GM10248 (cell line): ENCODE data around the gene SOX13.

Experiments
- CTCF ChIA-PET: fragments of 300-600 bp; sonication (Branson Sonifier 250); formaldehyde crosslinking; extraction: SDS; loops from one replicate; lab custom pipeline; 2021; ENCODE audit warnings: antibody characterized with exemption; lab: Yijun Ruan, JAX
- POLR2A ChIA-PET: fragments of 350-650 bp; sonication (Branson Sonifier 250); formaldehyde crosslinking; extraction: SDS; loops from one replicate; lab custom pipeline; 2020; ENCODE audit warnings: antibody characterized with exemption; lab: Yijun Ruan, JAX
- DNase-seq: peaks from one replicate; pipeline ENCODE4 v3.0.0; 2012; ENCODE audit errors: extremely low spot score
- TF ChIP-seq, protein P1 (sequence below): IDR thresholded peaks from 2 replicates; pipeline ENCODE4 v1.5.1; 2012; ENCODE audit warnings: mild to moderate bottlenecking, low read depth; ENCODE audit errors: extremely low read depth, missing control alignments, control extremely low read depth

SOX13 gene

DNA sequence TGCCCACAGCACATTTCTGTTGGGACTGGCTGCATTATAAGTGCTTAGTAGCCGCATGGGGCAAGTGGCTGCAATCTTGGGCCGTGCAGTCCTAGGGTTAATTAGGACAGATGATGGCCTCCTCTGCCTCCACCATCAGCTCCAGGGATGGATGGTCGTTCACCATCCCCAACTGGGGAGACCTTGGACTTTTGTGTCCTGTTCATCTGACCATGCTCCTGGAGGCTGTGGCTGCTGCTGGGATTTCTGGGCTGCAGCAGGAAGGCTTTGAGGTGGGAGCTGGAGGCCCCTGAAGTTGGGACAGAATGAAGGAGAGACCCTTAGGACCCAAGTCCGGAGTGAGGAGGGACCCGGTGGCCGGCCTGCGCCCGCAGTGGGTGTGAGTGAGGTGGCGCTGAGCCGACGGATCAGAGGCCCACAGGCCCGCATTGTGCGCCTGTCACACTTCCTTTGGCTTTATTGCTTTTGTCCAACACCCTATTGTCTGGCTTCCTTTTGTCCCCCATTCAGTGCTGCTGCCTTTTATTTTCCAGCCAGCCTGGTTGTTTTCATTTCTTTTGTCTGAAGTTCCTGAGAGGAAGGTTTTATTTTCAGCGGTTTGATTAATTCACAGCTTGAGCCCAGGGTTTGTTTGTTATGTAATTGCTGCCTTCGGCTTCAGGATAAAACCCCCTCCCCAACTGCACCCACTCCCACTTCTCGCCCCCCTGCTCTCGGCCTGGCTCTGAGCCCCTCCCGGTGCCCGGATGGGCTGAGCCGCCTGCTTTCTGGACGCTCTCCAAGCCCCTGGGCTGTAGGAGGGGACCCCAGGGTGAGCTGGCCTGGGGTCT lies 35.6 kb downstream of the SOX13 start:
- ChIA-PET CTCF (interaction anchor here (2.3 kb wide), 1 partner anchor 20 kb away, joined by 15 read pairs; no protein-coding TSS in a partner anchor), POLR2A (no interaction called here)
- TF ChIP-seq, protein P1, sequence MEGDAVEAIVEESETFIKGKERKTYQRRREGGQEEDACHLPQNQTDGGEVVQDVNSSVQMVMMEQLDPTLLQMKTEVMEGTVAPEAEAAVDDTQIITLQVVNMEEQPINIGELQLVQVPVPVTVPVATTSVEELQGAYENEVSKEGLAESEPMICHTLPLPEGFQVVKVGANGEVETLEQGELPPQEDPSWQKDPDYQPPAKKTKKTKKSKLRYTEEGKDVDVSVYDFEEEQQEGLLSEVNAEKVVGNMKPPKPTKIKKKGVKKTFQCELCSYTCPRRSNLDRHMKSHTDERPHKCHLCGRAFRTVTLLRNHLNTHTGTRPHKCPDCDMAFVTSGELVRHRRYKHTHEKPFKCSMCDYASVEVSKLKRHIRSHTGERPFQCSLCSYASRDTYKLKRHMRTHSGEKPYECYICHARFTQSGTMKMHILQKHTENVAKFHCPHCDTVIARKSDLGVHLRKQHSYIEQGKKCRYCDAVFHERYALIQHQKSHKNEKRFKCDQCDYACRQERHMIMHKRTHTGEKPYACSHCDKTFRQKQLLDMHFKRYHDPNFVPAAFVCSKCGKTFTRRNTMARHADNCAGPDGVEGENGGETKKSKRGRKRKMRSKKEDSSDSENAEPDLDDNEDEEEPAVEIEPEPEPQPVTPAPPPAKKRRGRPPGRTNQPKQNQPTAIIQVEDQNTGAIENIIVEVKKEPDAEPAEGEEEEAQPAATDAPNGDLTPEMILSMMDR = no peak
- no peak for DNase-seq

DNA sequence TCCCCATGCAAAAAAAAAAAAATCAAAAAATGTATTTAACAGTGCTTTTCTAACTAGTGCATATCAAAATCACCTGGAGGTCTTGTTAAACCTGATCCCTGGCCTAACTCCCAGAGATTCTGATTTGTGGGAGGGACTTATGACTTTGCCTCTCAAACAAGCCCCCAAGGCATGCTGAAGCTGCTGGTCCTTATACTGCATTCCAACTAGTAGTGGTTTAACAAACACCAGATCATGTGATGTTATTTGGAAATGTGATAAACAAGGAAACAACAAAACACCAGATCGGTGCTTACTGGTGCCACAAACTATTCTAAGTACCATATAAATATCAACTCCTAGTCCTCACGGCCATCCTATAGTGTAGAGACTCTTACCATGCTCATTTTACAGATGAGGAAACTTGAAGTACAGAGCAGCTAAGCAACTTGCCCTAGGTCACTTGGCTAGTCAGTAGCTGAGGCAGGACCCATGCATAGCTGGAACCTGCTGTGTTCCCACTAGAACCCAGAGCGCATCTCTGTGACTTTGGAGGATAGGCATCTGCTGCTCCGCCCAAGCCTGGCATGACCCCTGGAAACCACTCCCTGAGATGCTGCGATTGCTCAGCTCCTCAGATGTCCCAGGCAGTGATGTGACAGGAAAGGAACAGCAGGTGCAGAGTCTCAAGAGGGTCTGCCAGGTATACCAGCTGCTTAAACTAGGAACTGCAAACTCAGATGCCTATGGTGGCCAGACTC lies 38.1 kb downstream of the SOX13 start:
- POLR2A ChIA-PET = no interaction called here
- CTCF ChIA-PET = no interaction called here
- DNase-seq = no peak
- TF ChIP-seq, protein P1 = no peak

DNA sequence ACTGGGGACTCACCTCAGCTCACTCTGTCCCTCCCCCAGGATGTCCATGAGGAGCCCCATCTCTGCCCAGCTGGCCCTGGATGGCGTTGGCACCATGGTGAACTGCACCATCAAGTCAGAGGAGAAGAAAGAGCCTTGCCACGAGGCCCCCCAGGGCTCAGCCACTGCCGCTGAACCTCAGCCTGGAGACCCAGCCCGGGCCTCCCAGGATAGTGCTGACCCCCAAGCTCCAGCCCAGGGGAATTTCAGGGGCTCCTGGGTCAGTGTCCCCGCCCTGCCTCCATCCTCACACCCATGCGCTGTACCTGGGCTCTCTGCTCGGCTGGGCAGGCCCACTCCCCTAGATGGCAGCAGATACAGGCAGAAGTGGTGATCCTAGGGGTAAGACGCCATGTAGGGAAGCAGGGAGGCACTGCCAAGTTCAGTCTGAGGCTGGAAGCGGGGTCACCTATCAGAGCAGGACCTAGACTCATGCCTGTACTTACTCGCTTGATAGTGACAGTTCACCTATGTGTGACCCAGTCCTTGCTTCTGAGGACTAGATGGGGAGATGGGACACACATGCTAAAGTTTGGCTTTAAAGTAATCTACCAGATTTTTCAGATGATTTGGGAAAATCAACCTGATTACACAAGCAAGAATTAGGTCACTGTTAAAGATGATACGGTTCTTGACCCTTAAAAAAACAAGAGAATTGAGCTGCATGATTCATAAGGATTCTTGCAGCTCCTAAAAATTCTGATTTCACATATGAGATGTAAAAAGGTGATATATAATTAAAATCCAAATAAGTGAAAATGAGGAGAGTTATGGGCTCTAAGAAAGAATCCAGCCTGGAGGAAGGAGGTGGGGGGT lies 40.2 kb downstream of the SOX13 start:
- CTCF ChIA-PET = interaction anchor here (0.9 to 1.5 kb wide), 3 partner anchors 16 to 22 kb away, joined by 3 to 5 read pairs (median 3); no protein-coding TSS in a partner anchor
- POLR2A ChIA-PET = interaction anchor here (0.7 kb wide), 1 partner anchor 592 kb away, joined by 4 read pairs; no protein-coding TSS in a partner anchor
- no peak for DNase-seq
- TF ChIP-seq, protein P1 = no peak

GRCh38 chr1:204113896-204114295 lies 41.0 kb downstream of the SOX13 start:
- TF ChIP-seq, protein P1 = no peak
- DNase-seq = no peak
- ChIA-PET POLR2A (no interaction called here), CTCF (interaction anchor here (1.2 to 1.5 kb wide), 2 partner anchors 16 to 21 kb away, joined by 3 to 5 read pairs; no protein-coding TSS in a partner anchor)

GRCh38 chr1:204114606-204115005 lies 41.7 kb downstream of the SOX13 start:
- CTCF ChIA-PET = interaction anchor here (1.2 to 1.5 kb wide), 2 partner anchors 15 to 21 kb away, joined by 3 to 5 read pairs; no protein-coding TSS in a partner anchor
- TF ChIP-seq, protein P1 = no peak
- POLR2A ChIA-PET = no interaction called here
- DNase-seq = no peak
